NCI-H510A treated with DMSO at 0.1 percent for 48 hours (cell line): ENCODE results near the gene KIAA1549.
"Not testable (repeated sequence)": the region's sequence is repeated elsewhere in the genome, so short reads cannot be mapped to it uniquely, and the experiment has no call there.

ENCODE experiments used
- DNase-seq: peaks from one replicate; lab custom pipeline; 2025; lab: John Stamatoyannopoulos, UW

Gene KIAA1549

DNA sequence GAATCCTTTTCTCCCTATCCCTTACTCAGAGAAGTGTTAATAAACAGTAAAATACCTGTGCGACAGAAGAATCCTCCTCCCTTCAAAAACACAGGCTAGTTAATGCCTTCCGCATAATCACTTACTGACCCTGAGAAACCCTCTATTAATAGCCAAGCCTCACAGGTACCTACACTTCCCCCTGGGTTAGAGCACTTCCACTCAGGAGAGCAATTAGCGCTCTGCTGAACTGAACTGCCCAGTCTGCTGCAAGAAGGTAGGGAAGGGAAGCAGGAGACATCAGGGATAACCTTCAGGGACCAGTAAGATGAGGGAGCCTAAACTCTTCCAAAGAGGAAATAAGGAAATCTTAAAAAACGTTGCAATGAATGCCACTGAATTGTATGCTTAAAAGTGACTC lies 39.6 kb downstream of the KIAA1549 start:
- no peak for DNase-seq

GRCh38 chr7:138940602-138941001 lies 40.6 kb downstream of the KIAA1549 start:
- not testable (repeated sequence) for DNase-seq

- DNase-seq, result no peak
Measured at GRCh38 chr7:138937484-138937883, 43.7 kb downstream of the KIAA1549 start.

DNA sequence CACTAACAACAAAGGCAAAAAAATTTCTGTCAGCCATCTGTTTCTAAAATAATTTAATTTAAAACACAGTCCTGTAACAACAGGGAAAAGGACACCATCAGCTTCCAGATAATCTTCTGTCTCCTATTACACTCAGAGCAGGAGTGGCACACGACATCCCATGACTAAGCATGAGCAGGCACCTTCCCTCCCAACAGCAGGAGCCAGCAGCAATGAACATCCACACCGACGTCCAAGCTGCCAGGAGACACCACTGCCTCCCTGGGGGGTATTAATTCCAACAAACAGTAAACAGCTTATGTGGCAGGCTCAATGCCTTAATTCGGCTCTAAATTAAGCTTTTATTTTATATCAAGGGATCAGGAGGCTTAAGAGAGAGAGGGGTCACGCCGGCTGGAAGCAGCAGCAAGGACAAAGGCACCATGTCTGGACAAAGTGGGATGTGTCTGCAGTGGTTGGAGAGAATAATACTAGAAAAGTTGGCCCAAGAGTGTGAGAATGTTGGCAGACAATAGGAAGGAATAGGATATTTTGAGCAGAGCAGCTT lies 45.7 kb downstream of the KIAA1549 start:
- peak; percentile 41 for DNase-seq

- no peak for DNase-seq
Measured at GRCh38 chr7:138934861-138935260, 46.3 kb downstream of the KIAA1549 start.

- no peak for DNase-seq
Measured at GRCh38 chr7:138934367-138934766, 46.8 kb downstream of the KIAA1549 start.

DNA sequence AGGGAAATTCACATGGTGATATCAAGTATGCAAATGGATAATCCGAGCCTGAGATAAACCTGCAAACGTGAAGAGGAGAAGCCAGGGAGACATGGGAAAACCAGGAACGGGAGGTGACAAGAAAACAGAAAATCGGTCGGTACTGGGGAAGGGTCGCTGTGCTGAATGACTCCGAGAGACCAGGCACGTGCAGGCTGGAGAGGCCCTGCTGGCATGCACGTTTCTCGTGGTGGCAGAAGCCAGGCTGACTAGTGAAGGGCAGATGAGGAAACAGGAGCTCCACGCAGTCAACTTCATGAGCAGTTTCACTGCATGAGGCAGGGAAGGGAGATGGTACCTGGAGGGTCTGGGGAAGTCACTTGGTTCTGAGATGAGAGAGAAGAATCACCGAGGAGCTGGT lies 48.3 kb downstream of the KIAA1549 start:
- no peak for DNase-seq

DNA sequence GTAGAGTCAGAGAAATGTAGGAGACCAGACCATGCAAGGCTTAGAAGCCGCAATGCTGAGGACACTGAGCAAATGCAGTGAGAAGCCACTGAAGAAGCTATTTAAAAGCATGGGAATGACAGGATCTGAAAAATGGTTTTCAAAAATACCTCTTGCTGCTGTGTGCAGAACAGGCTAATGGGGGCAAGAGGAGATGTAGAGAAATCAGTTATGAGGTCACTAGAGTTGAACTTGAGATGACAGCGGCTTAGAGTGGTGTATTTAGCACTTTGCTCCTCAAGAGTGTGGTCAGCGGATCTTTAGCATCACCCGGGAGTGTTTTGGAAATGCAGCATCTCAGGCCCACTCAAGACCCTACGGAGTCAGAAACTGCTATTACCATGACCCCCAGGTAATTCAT lies 48.8 kb downstream of the KIAA1549 start:
- DNase-seq, result no peak

- no peak for DNase-seq
Measured at GRCh38 chr7:138929969-138930368, 51.2 kb downstream of the KIAA1549 start.

- DNase-seq, result no peak
Measured at GRCh38 chr7:138926241-138926612, 55.0 kb downstream of the KIAA1549 start.

DNA sequence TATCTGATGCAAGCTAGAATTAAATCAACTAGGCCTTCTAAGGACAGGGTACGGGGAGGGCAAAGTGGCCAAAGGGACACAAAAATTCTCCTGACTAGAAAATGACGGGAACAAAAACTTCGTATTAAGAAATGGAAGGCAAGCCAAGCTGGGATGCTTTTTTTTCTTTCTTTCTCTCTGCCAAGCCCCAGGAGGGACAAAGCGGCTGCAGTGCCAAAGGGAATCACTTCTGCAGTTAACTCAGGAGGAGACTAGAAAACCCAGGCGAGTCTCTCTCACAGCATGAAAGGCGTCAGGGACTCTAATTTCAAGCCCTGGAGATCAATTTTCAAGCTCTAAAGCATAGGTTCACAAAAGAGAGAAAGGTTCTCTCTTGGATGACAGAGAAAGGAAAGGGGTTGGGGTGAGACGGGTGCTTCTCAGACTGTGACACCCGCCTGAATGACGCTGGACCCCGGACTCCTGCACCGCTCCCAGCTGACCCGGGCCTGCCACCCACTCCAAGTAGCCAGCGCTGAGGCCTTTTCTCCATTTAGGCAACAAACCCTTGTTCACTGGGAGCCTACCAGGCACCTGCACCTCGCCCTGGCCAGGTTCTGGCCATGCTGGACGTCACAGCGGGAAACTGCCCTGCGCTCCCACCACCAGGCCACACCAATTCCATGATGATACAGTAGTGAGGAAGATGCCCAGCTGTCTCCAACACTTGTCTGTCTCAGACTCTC lies 56.5 kb downstream of the KIAA1549 start:
- DNase-seq, result no peak

DNA sequence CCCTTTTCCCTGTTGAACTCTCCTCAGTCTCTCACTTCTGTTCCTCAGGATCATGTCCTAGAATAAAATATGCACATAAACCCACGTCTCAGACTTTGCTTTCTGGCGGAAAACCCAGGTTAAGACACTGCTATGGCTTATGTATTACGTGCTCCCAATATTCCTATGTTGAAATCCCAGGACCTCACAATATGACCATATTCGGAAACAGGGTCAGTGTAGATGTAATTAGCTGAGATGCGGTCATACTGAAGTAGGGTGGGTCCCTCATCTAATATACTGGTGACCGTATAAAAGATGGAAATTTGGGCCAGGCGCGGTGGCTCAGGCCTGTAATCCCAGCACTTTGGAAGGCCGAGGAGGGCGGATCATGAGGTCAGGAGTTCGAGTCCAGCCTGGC lies 59.9 kb downstream of the KIAA1549 start:
- no peak for DNase-seq

DNA sequence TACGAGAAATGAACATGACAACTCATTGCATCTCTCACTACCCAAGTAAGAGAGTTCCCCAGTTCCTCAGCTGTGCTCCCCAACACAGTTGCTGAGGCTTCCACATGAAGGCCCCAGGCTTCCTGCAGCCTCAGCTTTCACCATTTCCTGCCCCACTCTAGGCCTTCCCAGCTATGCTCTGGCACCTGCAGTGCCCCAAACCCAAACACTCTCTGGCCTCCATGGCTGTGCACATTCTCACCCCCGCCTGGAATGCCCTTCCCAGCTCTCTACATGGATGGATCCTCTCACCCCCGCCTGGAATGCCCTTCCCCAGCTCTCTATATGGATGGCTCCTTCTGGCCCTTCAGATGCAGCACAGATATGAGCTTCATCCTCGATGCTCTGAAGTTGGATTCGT lies 61.3 kb downstream of the KIAA1549 start:
- no peak for DNase-seq

DNA sequence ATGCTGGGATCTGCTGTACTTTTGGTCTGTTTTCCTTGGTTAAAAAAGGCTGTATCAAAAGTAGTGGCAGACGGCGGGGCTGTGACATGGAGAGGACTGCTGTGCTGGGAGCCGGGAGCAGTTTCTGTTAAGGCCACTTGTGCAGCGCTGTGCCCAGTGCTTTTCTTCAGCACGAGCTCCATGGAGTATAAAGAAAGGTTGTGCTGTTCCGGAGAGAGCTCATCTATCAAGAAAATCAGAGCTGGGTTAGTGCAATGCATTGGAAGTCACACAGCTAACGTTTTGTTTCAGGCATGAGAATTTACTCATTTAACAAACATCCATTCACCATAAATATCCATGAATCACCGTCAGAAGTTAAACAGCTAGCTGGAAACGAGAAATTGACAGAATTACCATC lies 62.0 kb downstream of the KIAA1549 start:
- DNase-seq, result no peak

- DNase-seq, result no peak
Measured at GRCh38 chr7:138918756-138919155, 62.4 kb downstream of the KIAA1549 start.

- DNase-seq, result no peak
Measured at GRCh38 chr7:138918176-138918575, 63.0 kb downstream of the KIAA1549 start.

- no peak for DNase-seq
Measured at GRCh38 chr7:138917771-138918170, 63.4 kb downstream of the KIAA1549 start.

DNA sequence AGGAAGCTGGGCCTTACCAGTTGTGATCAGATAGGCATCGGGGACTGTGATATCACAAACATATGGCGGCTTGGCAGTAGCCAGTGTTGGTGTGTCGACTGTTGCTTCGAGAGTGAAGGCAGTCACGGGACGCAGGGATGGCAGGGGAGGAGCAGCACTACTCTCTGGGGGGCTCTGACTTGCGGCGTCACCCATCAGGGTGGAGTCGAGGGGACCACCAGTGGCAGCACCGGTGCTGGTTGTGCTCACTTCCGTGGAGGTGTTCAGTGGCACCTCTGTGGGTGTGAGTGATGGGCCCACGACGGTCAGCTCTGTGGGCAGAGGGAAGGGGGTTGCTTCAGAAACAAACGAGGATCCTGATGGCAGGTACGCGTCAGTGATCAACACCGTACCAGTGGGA lies 64.5 kb downstream of the KIAA1549 start:
- DNase-seq, result no peak

DNA sequence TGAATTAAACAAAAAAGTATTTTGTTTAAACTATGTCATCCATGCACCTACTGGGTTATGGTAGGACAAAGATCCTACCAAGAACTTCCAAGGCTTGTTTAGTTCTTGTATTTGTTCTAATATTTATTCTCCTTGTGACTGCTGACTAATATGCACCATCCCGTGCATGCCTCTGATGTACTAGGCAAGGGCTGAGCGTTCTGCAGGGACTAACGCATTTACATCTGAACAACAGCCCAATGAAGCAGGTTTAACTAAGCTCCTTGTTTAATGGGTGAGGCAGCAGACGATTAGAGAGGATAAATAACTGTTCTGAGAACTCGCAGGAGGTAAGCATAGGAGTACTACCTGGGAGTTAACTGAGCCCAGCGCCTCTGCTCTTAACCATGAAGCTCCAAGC lies 64.9 kb downstream of the KIAA1549 start:
- DNase-seq, result no peak

DNA sequence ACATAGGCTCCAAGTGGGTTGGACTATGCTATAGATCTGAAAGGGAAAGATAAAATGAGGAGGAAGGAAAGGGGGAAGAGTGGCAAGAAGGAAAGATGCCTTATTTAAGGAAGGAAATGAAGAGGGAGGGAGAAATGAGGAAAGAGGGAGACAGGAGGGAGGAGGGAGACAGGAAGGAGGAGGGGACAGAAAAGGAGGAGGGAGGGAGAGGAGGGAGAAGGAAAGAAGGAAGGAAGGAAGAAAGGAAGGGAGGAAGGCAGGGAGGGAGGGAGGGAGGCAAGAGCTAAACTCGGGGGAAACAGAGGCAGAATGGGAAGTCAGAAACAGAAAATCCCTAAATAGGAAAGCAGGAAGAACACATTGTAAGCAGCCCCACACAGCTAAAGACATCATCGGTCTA lies 67.4 kb downstream of the KIAA1549 start:
- no peak for DNase-seq

DNA sequence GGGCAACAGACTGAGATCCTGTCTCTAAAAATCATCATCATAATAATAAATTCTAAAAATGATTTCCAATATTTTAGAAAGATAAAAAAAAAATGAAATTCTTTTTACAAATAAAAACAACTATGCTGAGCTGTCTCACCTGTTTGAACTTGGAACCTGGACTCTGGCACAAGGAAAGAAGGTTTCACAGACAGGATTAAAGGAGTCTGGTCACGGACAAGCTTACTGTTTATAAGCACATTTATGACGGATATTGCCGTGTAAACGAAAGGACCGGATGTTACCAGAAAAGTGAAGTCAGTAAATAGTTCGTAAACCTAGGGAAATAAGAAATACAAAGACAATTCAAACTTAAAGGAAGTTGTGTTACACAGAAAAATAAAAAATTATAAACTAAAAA lies 70.2 kb downstream of the KIAA1549 start:
- no peak for DNase-seq

DNA sequence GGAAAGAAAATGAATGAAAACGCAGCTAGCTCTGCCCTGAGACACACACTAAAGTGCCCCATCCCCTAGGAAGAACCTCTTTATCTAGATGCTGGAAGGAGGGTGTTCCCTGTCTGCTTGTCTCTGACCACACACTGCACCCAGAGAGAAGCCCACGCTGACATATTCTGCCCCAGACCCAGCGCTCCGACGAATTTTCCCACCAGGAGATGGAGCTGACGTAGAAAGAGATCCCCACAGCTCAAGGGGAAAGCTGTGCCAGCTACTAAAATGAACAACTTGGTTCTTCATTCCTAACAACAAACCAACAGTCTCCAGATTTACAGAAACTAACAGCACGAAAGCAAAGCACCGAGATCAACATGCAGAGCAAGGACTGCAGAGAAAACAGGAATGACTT lies 73.3 kb downstream of the KIAA1549 start:
- no peak for DNase-seq

DNA sequence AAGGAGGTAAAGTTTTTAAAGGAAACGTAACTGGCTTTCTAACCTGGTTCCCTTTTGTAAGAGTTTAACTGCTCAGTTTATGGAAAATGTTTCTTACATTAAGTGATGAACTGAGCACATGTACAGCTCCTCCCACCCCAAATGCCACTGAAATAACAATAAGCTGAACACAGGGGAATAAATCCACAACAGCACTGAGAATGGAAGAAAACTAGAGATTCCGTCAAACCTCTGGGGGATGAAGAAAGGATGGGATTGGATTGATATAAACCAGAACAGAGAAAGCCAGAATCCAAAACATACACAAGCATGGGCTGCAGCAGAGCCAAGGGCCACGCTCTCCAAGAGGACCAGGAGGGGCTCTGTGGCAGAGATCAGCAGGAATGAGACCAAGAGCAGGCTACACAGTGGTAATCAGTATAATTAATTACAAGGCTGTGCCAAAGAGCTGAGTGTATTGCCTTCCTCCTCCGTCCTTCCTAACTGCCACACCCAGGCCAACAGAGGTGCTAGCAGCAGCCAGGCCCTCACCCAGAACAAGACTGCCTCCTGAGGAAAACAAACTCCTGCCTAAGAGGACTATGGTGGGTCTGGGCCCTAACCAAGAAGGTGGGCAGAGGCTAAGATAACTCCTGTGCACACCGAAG lies 73.9 kb downstream of the KIAA1549 start:
- DNase-seq, result no peak
